ENCODE data around the gene INTS11. TPM values are rescaled to one million over a fixed set of nuclear protein-coding genes. Genes with fewer than 3 reads are reported as not detected.

INTS11 gene
- total and polyA plus RNA-seq, 9 of the 15 experiments (the other 6 are each of a cell fraction or from before 2014, with no cell fraction given) = 3.6 to 183 (median 110) TPM

GRCh38 chr1:1304331-1305299 is 19.8 kb downstream of the INTS11 start (continued):
- TF ChIP-seq, protein P1, sequence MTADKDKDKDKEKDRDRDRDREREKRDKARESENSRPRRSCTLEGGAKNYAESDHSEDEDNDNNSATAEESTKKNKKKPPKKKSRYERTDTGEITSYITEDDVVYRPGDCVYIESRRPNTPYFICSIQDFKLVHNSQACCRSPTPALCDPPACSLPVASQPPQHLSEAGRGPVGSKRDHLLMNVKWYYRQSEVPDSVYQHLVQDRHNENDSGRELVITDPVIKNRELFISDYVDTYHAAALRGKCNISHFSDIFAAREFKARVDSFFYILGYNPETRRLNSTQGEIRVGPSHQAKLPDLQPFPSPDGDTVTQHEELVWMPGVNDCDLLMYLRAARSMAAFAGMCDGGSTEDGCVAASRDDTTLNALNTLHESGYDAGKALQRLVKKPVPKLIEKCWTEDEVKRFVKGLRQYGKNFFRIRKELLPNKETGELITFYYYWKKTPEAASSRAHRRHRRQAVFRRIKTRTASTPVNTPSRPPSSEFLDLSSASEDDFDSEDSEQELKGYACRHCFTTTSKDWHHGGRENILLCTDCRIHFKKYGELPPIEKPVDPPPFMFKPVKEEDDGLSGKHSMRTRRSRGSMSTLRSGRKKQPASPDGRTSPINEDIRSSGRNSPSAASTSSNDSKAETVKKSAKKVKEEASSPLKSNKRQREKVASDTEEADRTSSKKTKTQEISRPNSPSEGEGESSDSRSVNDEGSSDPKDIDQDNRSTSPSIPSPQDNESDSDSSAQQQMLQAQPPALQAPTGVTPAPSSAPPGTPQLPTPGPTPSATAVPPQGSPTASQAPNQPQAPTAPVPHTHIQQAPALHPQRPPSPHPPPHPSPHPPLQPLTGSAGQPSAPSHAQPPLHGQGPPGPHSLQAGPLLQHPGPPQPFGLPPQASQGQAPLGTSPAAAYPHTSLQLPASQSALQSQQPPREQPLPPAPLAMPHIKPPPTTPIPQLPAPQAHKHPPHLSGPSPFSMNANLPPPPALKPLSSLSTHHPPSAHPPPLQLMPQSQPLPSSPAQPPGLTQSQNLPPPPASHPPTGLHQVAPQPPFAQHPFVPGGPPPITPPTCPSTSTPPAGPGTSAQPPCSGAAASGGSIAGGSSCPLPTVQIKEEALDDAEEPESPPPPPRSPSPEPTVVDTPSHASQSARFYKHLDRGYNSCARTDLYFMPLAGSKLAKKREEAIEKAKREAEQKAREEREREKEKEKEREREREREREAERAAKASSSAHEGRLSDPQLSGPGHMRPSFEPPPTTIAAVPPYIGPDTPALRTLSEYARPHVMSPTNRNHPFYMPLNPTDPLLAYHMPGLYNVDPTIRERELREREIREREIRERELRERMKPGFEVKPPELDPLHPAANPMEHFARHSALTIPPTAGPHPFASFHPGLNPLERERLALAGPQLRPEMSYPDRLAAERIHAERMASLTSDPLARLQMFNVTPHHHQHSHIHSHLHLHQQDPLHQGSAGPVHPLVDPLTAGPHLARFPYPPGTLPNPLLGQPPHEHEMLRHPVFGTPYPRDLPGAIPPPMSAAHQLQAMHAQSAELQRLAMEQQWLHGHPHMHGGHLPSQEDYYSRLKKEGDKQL (CRISPR knock-in tag; IDR thresholded peaks at IDR 0.05; ENCODE audit: borderline replicate concordance) = 0 out of 2 replicates have a peak, but pooled peaks have one; percentile 74
- TF ChIP-seq CBFA2T2 (conservative IDR thresholded peaks at IDR 0.05) = peak; percentile 64
- TF ChIP-seq RAD51 (IDR thresholded peaks at IDR 0.05; ENCODE audit: borderline replicate concordance, low read depth) = peak; percentile 91
- no peak for TF ChIP-seq ARID1B (IDR thresholded peaks at IDR 0.05)
- no peak for TF ChIP-seq SRSF7 (optimal IDR thresholded peaks at IDR 0.05; ENCODE audit: low read depth, low read length)
- TF ChIP-seq ELF2 (CRISPR knock-in tag; IDR thresholded peaks at IDR 0.05) = 0 out of 2 replicates have a peak, but pooled peaks have one; percentile 16
- TF ChIP-seq ATF1 (CRISPR knock-in tag; IDR thresholded peaks at IDR 0.05) = no peak
- peak; percentile 55; the same call in 1 of the 2 replicates for TF ChIP-seq ATF1 (tag; IDR thresholded peaks at IDR 0.05)
- no peak for TF ChIP-seq TEAD2 (tag; IDR thresholded peaks at IDR 0.05)
- TF ChIP-seq ZNF764 (CRISPR knock-in tag; IDR thresholded peaks at IDR 0.05; ENCODE audit: low read depth) = no peak
- TF ChIP-seq SMAD3 (CRISPR knock-in tag; conservative IDR thresholded peaks at IDR 0.05) = no peak
- TF ChIP-seq ATF3 (IDR thresholded peaks at IDR 0.05) = peak; percentile 91
- no peak for TF ChIP-seq ATF3 (CRISPR knock-in tag; conservative IDR thresholded peaks at IDR 0.05)
- TF ChIP-seq, protein P2, sequence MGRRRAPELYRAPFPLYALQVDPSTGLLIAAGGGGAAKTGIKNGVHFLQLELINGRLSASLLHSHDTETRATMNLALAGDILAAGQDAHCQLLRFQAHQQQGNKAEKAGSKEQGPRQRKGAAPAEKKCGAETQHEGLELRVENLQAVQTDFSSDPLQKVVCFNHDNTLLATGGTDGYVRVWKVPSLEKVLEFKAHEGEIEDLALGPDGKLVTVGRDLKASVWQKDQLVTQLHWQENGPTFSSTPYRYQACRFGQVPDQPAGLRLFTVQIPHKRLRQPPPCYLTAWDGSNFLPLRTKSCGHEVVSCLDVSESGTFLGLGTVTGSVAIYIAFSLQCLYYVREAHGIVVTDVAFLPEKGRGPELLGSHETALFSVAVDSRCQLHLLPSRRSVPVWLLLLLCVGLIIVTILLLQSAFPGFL (CRISPR knock-in tag; IDR thresholded peaks at IDR 0.05) = 0 out of 2 replicates have a peak, but pooled peaks have one; percentile 28
- no peak for TF ChIP-seq SETDB1 (IDR thresholded peaks at IDR 0.05; ENCODE audit: low read length)
- TF ChIP-seq, protein P3, sequence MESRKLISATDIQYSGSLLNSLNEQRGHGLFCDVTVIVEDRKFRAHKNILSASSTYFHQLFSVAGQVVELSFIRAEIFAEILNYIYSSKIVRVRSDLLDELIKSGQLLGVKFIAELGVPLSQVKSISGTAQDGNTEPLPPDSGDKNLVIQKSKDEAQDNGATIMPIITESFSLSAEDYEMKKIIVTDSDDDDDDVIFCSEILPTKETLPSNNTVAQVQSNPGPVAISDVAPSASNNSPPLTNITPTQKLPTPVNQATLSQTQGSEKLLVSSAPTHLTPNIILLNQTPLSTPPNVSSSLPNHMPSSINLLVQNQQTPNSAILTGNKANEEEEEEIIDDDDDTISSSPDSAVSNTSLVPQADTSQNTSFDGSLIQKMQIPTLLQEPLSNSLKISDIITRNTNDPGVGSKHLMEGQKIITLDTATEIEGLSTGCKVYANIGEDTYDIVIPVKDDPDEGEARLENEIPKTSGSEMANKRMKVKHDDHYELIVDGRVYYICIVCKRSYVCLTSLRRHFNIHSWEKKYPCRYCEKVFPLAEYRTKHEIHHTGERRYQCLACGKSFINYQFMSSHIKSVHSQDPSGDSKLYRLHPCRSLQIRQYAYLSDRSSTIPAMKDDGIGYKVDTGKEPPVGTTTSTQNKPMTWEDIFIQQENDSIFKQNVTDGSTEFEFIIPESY (CRISPR knock-in tag; IDR thresholded peaks at IDR 0.05) = peak; percentile 75
- TF ChIP-seq PHB (CRISPR knock-in tag; IDR thresholded peaks at IDR 0.05) = no peak
- TF ChIP-seq KDM1A (IDR thresholded peaks at IDR 0.05) = no peak
- TF ChIP-seq TAF1 (IDR thresholded peaks at IDR 0.05; ENCODE audit: control insufficient read depth, extremely low read depth, insufficient read depth, low read length, severe bottlenecking) = no peak

Measured in K562 (cell line).